GM23338 (cell line): Measurements from ENCODE around the gene KIF6. TPM values are rescaled to one million over a fixed set of nuclear protein-coding genes. Genes with fewer than 3 reads are reported as not detected.

Experiments
- ATAC-seq: fragments of 200-7000 bp; cut with Tn5 transposase; 3 replicates; pipeline ENCODE4 v1.9.1; 2020
- DNase-seq: peaks from one replicate; pipeline ENCODE4 v3.0.0-alpha.2; 2015; ENCODE audit warnings: low spot score
- H2AFZ ChIP-seq: fragments of 200-600 bp; sonication (generic); 2 replicates; pipeline ENCODE4 v1.8.0; 2016; ENCODE audit warnings: antibody characterized with exemption, mild to moderate bottlenecking, moderate library complexity
- H3F3A ChIP-seq: fragments of 200-600 bp; sonication (generic); replicated peaks from 2 replicates; pipeline ENCODE4 v1.8.0; 2017; ENCODE audit warnings: antibody characterized with exemption, mixed run types, low read depth
- H3K27ac ChIP-seq: fragments of 200-600 bp; sonication (generic); 2 replicates; pipeline ENCODE4 v1.6.1; 2016; ENCODE audit warnings: low read depth
- H3K27me3 ChIP-seq: fragments of 200-600 bp; sonication (generic); 2 replicates; pipeline ENCODE4 v1.8.0; 2016; ENCODE audit warnings: mild to moderate bottlenecking, mixed run types, moderate library complexity; ENCODE audit not compliant: insufficient read depth
- H3K36me3 ChIP-seq: fragments of 200-600 bp; sonication (generic); 2 replicates; pipeline ENCODE4 v1.8.0; 2016; ENCODE audit warnings: mild to moderate bottlenecking; ENCODE audit not compliant: insufficient read depth
- H3K4me1 ChIP-seq: fragments of 200-600 bp; sonication (generic); 2 replicates; pipeline ENCODE4 v1.8.0; 2016; ENCODE audit warnings: mild to moderate bottlenecking, moderate library complexity; ENCODE audit not compliant: insufficient read depth
- H3K4me2 ChIP-seq: fragments of 200-600 bp; sonication (generic); 2 replicates; pipeline ENCODE4 v1.7.1; 2017; ENCODE audit warnings: mixed run types
- H3K4me3 ChIP-seq: fragments of 200-600 bp; sonication (generic); 2 replicates; pipeline ENCODE4 v1.6.1; 2016; ENCODE audit warnings: mixed run types
- H3K79me2 ChIP-seq: fragments of 200-600 bp; sonication (generic); replicated peaks from 2 replicates; pipeline ENCODE4 v1.8.0; 2017; ENCODE audit warnings: mild to moderate bottlenecking; ENCODE audit not compliant: insufficient read depth
- H3K9me2 ChIP-seq: fragments of 200-600 bp; sonication (generic); 2 replicates; pipeline ENCODE4 v1.8.0; 2017; ENCODE audit not compliant: insufficient read depth
- H4K20me1 ChIP-seq: fragments of 200-600 bp; sonication (generic); replicated peaks from 2 replicates; pipeline ENCODE4 v1.8.0; 2017; ENCODE audit warnings: mild to moderate bottlenecking; ENCODE audit not compliant: insufficient read depth
- H3K27ac Mint-ChIP-seq: 2 replicates; pipeline ENCODE4 v1.8.0; 2020; ENCODE audit warnings: inconsistent platforms, mild to moderate bottlenecking, moderate library complexity, mixed read lengths
- H3K27me3 Mint-ChIP-seq: 3 replicates; pipeline ENCODE4 v1.8.0; 2022; ENCODE audit warnings: low read depth, mild to moderate bottlenecking, moderate library complexity, mixed read lengths, inconsistent platforms; ENCODE audit not compliant: insufficient read depth, poor library complexity
- H3K36me3 Mint-ChIP-seq: 3 replicates; pipeline ENCODE4 v1.8.0; 2021; ENCODE audit warnings: low read depth, mild to moderate bottlenecking, inconsistent platforms, moderate library complexity, mixed read lengths
- H3K4me1 Mint-ChIP-seq: 3 replicates; pipeline ENCODE4 v1.8.0; 2020; ENCODE audit warnings: mild to moderate bottlenecking, inconsistent platforms, mixed read lengths
- H3K4me3 Mint-ChIP-seq: 3 replicates; pipeline ENCODE4 v1.8.0; 2021; ENCODE audit warnings: moderate library complexity, mild to moderate bottlenecking, inconsistent platforms, mixed read lengths
- H3K9me3 Mint-ChIP-seq: 3 replicates; pipeline ENCODE4 v1.8.0; 2020; ENCODE audit warnings: moderate library complexity, mild to moderate bottlenecking, inconsistent platforms, mixed read lengths
- NANOG ChIP-seq: IDR thresholded peaks from 2 replicates; pipeline ENCODE4 v1.6.1; 2016; ENCODE audit warnings: antibody characterized with exemption, borderline replicate concordance
- STAT1 ChIP-seq: IDR thresholded peaks from one replicate; pipeline ENCODE4 v1.6.1; 2016; ENCODE audit warnings: antibody characterized with exemption; ENCODE audit not compliant: unreplicated experiment
- ZNF462 ChIP-seq: fragments of 250-450 bp; sonication (Bioruptor Pico); IDR thresholded peaks from 2 replicates; pipeline ENCODE4 v1.5.0; 2020; ENCODE audit warnings: mild to moderate bottlenecking, moderate library complexity
- polyA plus RNA-seq: library from polyadenylated mRNA; unstranded; fragments of >200 nt; fragmentation: Nextera tagmentation; extraction: Ambion mirVana; gene quantifications from 2 replicates; pipeline ENCODE4 v1.2.1, GENCODE V29; 2016
- total RNA-seq: library from RNA; depleted of rRNA; stranded (reverse); fragments of >200 nt; shearing (Covaris generic); gene quantifications from 2 replicates; pipeline ENCODE4 v1.2.3, GENCODE V29; 2014
- TF ChIP-seq, protein P1 (sequence below): IDR thresholded peaks from one replicate; pipeline ENCODE4 v1.6.1; 2018; ENCODE audit warnings: antibody characterized with exemption; ENCODE audit not compliant: unreplicated experiment

The KIF6 gene
- total and polyA plus RNA-seq, 2 experiments from 2014 or later: 0.87 to 1.7 TPM

DNA sequence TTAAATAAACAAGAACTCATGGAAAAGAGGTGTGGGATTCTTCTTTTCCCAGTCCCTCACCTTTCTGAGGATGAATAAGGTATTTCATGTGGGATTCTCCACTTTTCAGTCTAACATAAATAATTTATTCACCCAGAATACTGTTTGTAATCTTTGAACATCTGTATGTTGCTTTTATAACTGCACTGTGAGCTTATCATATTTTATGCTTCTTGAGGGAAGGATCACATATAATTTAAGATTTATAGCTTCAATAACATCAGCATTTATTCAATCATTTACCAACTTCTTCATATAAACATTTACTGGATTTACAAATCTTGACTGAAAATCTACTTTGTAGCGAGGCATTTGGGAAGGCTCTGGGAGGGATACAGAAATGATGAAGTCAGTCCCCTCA lies 248.5 kb downstream of the KIF6 start (continued):
- TF ChIP-seq, protein P1, sequence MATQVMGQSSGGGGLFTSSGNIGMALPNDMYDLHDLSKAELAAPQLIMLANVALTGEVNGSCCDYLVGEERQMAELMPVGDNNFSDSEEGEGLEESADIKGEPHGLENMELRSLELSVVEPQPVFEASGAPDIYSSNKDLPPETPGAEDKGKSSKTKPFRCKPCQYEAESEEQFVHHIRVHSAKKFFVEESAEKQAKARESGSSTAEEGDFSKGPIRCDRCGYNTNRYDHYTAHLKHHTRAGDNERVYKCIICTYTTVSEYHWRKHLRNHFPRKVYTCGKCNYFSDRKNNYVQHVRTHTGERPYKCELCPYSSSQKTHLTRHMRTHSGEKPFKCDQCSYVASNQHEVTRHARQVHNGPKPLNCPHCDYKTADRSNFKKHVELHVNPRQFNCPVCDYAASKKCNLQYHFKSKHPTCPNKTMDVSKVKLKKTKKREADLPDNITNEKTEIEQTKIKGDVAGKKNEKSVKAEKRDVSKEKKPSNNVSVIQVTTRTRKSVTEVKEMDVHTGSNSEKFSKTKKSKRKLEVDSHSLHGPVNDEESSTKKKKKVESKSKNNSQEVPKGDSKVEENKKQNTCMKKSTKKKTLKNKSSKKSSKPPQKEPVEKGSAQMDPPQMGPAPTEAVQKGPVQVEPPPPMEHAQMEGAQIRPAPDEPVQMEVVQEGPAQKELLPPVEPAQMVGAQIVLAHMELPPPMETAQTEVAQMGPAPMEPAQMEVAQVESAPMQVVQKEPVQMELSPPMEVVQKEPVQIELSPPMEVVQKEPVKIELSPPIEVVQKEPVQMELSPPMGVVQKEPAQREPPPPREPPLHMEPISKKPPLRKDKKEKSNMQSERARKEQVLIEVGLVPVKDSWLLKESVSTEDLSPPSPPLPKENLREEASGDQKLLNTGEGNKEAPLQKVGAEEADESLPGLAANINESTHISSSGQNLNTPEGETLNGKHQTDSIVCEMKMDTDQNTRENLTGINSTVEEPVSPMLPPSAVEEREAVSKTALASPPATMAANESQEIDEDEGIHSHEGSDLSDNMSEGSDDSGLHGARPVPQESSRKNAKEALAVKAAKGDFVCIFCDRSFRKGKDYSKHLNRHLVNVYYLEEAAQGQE: no peak
- TF ChIP-seq STAT1: no peak

GRCh38 chr6:39476151-39476550 lies 249.1 kb downstream of the KIF6 start:
- no peaks in the 10 kb centered on the region for H3K27me3 ChIP-seq
- Mint-ChIP-seq H3K36me3 (no peaks in the 10 kb centered on the region), H3K9me3 (no peaks in the 10 kb centered on the region), H3K4me1 (no peaks in the 10 kb centered on the region), H3K4me3 (no peak overlapping the region), H3K27ac (no peak overlapping the region), H3K27me3 (peaks cover 3% of the 10 kb centered on the region)
- no peak overlapping the region for H3K27ac ChIP-seq
- DNase-seq (no peak), ATAC-seq (no peak)
- H3K4me1 ChIP-seq: no peaks in the 10 kb centered on the region
- no peak overlapping the region for H3K4me2 ChIP-seq
- H3K4me3 ChIP-seq: no peak overlapping the region
- H3K79me2 ChIP-seq: no peaks in the 10 kb centered on the region
- TF ChIP-seq NANOG (no peak), STAT1 (no peak), ZNF462 (CRISPR knock-in tag) (no peak)
- H2AFZ ChIP-seq: no peak overlapping the region; the same call in 1 of the 2 replicates
- H3F3A ChIP-seq: no peaks in the 10 kb centered on the region
- 0 out of 2 replicates have a peak, but pooled peaks cover 3% of the 10 kb centered on the region for H3K9me2 ChIP-seq
- no peaks in the 10 kb centered on the region for H4K20me1 ChIP-seq
- H3K36me3 ChIP-seq: no peaks in the 10 kb centered on the region
